OCI-LY1 (cell line): ENCODE measurements around the gene ELFN1.

Source experiments
- H2AFZ ChIP-seq: fragments of 200-600 bp; sonication (generic), shearing (Covaris generic); 2 replicates; pipeline ENCODE4 v1.6.0; 2014; ENCODE audit warnings: antibody characterized with exemption, mild to moderate bottlenecking, low read length
- H3F3A ChIP-seq: fragments of 200-600 bp; sonication (generic), shearing (Covaris generic); 2 replicates; pipeline ENCODE4 v1.6.0; 2014; ENCODE audit warnings: mild to moderate bottlenecking, antibody characterized with exemption, low read length, moderate library complexity; ENCODE audit not compliant: insufficient read depth
- H3K27ac ChIP-seq: fragments of 200-600 bp; sonication (generic); 2 replicates; pipeline ENCODE4 v1.5.1; 2014; ENCODE audit warnings: low read length, mixed run types, mild to moderate bottlenecking, low read depth; ENCODE audit not compliant: poor library complexity, severe bottlenecking
- H3K27me3 ChIP-seq: fragments of 200-600 bp; sonication (generic); 2 replicates; pipeline ENCODE4 v1.6.0; 2014; ENCODE audit warnings: antibody characterized with exemption, mild to moderate bottlenecking, low read length, moderate library complexity; ENCODE audit not compliant: insufficient read depth
- H3K36me3 ChIP-seq: fragments of 200-600 bp; sonication (generic); 2 replicates; pipeline ENCODE4 v1.6.1; 2014; ENCODE audit warnings: mild to moderate bottlenecking, antibody characterized with exemption, low read length, moderate library complexity, mixed read lengths; ENCODE audit not compliant: insufficient read depth
- H3K4me1 ChIP-seq: fragments of 200-600 bp; sonication (generic); 2 replicates; pipeline ENCODE4 v1.5.1; 2014; ENCODE audit warnings: mild to moderate bottlenecking, low read length, moderate library complexity; ENCODE audit not compliant: insufficient read depth, severe bottlenecking
- H3K4me2 ChIP-seq: fragments of 200-600 bp; sonication (generic), shearing (Covaris generic); 2 replicates; pipeline ENCODE4 v1.6.1; 2014; ENCODE audit warnings: low read length
- H3K4me3 ChIP-seq: fragments of 200-600 bp; sonication (generic); 2 replicates; pipeline ENCODE4 v1.5.1; 2014; ENCODE audit warnings: low read length, low read depth, mild to moderate bottlenecking, mixed read lengths; ENCODE audit not compliant: poor library complexity, severe bottlenecking
- H3K79me2 ChIP-seq: fragments of 200-600 bp; shearing (Covaris generic); 2 replicates; pipeline ENCODE4 v1.6.1; 2016; ENCODE audit warnings: mixed run types, low read length, mixed read lengths; ENCODE audit not compliant: insufficient read depth
- H3K9ac ChIP-seq: fragments of 200-600 bp; sonication (generic), shearing (Covaris generic); 2 replicates; pipeline ENCODE4 v1.6.1; 2014; ENCODE audit warnings: mild to moderate bottlenecking, low read length, mixed read lengths
- H3K9me2 ChIP-seq: fragments of 200-600 bp; sonication (generic), shearing (Covaris generic); 2 replicates; pipeline ENCODE4 v1.6.1; 2014; ENCODE audit warnings: low read depth, mild to moderate bottlenecking, low read length, mixed read lengths
- H3K9me3 ChIP-seq: fragments of 200-600 bp; shearing (Covaris generic); 2 replicates; pipeline ENCODE4 v1.6.1; 2014; ENCODE audit warnings: low read length, mixed read lengths
- H4K20me1 ChIP-seq: fragments of 200-600 bp; sonication (generic), shearing (Covaris generic); 2 replicates; pipeline ENCODE4 v1.6.0; 2016; ENCODE audit warnings: mild to moderate bottlenecking, low read length; ENCODE audit not compliant: insufficient read depth
- CTCF ChIP-seq: fragments of 200-600 bp; sonication (generic), shearing (Covaris generic); IDR thresholded peaks from 2 replicates; pipeline ENCODE4 v1.5.1; 2017; ENCODE audit warnings: mild to moderate bottlenecking, antibody characterized with exemption, low read length, moderate library complexity, mixed read lengths
- EZH2 ChIP-seq: fragments of 200-600 bp; sonication (generic), shearing (Covaris generic); IDR thresholded peaks from 2 replicates; pipeline ENCODE4 v1.8.0; 2017; ENCODE audit warnings: borderline replicate concordance, mixed run types, mild to moderate bottlenecking, antibody characterized with exemption, low read length, moderate library complexity, mixed read lengths

Gene ELFN1

GRCh38 chr7:1626769-1627168, 43.3 kb upstream of the ELFN1 start:
- Histone ChIP-seq H3K9ac (no peak overlapping the region), H3F3A (no peaks in the 10 kb centered on the region), H3K4me2 (no peak overlapping the region), H3K9me2 (no peaks in the 10 kb centered on the region), H3K27me3 (peaks cover 13% of the 10 kb centered on the region; the same call in 1 of the 2 replicates), H3K4me1 (no peaks in the 10 kb centered on the region), H3K27ac (no peak overlapping the region), H4K20me1 (no peaks in the 10 kb centered on the region), H3K79me2 (no peaks in the 10 kb centered on the region), H3K36me3 (no peaks in the 10 kb centered on the region; the same call in 1 of the 2 replicates), H3K4me3 (no peak overlapping the region), H3K9me3 (peaks cover 8% of the 10 kb centered on the region), H2AFZ (no peak overlapping the region)
- TF ChIP-seq EZH2: no peak
- TF ChIP-seq CTCF: no peak

- no peaks in the 10 kb centered on the region; the same call in 1 of the 2 replicates for H3K36me3 ChIP-seq
- H3K9ac ChIP-seq: no peak overlapping the region
- 0 out of 2 replicates have a peak, but pooled peaks cover 5% of the 10 kb centered on the region for H3K27me3 ChIP-seq
- H3K27ac ChIP-seq: no peak overlapping the region
- peaks cover 8% of the 10 kb centered on the region for H3K9me3 ChIP-seq
- no peaks in the 10 kb centered on the region for H3K4me1 ChIP-seq
- TF ChIP-seq EZH2: no peak
- TF ChIP-seq CTCF: no peak
- H3F3A ChIP-seq: no peaks in the 10 kb centered on the region
- no peaks in the 10 kb centered on the region for H3K9me2 ChIP-seq
- no peak overlapping the region for H3K4me3 ChIP-seq
- H3K79me2 ChIP-seq: no peaks in the 10 kb centered on the region
- H2AFZ ChIP-seq: no peak overlapping the region
- no peaks in the 10 kb centered on the region for H4K20me1 ChIP-seq
- H3K4me2 ChIP-seq: no peak overlapping the region
These were observed 39.3 kb upstream of the ELFN1 start for GRCh38 chr7:1630700-1631336.

GRCh38 chr7:1631678-1632077, 38.4 kb upstream of the ELFN1 start:
- no peak for TF ChIP-seq EZH2
- no peak for TF ChIP-seq CTCF

More at GRCh38 chr7:1631678-1632077, 38.4 kb upstream of the ELFN1 start:
- H3K27me3 ChIP-seq: peaks cover 4% of the 10 kb centered on the region; the same call in 1 of the 2 replicates
- H3K9me3 ChIP-seq: peaks cover 8% of the 10 kb centered on the region
- H3K4me2 ChIP-seq: no peak overlapping the region
- no peak overlapping the region for H3K4me3 ChIP-seq
- H3K9ac ChIP-seq: no peak overlapping the region
- no peaks in the 10 kb centered on the region for H4K20me1 ChIP-seq
- H3K9me2 ChIP-seq: no peaks in the 10 kb centered on the region
- H3K4me1 ChIP-seq: no peaks in the 10 kb centered on the region
- H3K27ac ChIP-seq: no peak overlapping the region
- H2AFZ ChIP-seq: no peak overlapping the region
- H3K79me2 ChIP-seq: no peaks in the 10 kb centered on the region
- no peaks in the 10 kb centered on the region for H3F3A ChIP-seq
- no peaks in the 10 kb centered on the region; the same call in 1 of the 2 replicates for H3K36me3 ChIP-seq
